Cerebellar cortex (tissue), 1 donor: ENCODE data around the gene ADGRL3.

Experiments used
- DNase-seq: peaks from one replicate; pipeline ENCODE4 v3.0.0-alpha.2; 2015; ENCODE audit warnings: low spot score

ADGRL3 gene

GRCh38 chr4:61995717-61996340, 795.7 kb downstream of the ADGRL3 start:
- DNase-seq, result peak; percentile 55

- DNase-seq, result no peak
Observed at GRCh38 chr4:61996943-61997342, 796.8 kb downstream of the ADGRL3 start.

DNA sequence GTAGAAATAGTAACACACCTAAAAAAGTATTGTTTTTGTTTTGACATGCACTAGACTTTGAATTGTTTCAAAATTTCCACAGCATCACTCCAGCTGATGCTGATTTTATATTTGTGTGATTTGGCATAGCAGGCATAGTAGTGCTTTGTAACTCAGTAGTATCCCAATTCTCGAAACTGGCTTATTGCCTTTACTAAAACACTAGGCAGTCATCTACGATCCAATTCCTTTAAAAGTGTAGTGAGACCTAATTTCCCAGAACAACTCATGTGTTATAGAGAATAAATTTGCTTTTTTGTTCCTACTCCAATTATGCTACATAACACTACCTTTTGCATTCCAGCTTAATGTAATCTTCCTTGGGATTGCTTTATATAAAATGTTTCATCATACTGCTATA, 797.7 kb downstream of the ADGRL3 start:
- peak; percentile 60 for DNase-seq

DNA sequence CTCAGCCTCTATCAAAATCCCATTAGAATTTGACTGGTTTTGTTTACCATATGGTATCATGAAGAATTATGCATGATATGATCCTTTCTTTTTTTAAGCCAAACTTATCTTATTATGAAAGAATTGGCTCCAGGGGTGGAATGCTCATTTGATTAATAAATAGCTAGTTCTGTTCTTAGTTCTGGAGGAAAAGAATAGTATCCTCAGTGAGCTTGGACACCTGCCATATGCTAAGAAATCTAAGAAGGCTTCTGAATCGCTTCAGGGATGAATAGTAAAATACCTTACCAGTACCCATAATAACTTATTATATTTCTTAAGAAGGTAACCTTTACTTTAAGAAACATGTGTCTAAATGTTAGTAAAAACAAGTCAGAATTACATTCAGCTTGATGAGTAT, 803.6 kb downstream of the ADGRL3 start:
- DNase-seq, result no peak

GRCh38 chr4:62004881-62005280, 804.8 kb downstream of the ADGRL3 start:
- DNase-seq, result no peak

DNA sequence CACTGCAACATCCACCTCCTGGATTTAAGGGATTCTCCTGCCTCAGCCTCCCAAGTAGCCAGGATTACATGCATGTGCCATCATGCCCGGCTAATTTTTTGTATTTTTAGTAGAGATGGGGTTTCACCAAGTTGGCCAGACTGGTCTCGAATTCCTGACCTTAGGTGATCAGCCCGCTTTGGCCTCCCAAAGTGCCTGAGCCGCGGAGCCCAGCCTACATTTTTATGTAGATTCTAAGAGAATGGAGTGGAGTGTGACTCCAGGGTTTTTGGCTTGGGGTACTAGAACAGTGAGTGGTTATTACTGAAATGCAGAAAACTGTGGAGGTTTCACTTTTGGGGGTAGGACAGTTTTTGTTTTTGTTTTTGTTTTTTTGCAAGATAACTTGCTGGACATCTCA, 806.0 kb downstream of the ADGRL3 start:
- DNase-seq, result no peak

- DNase-seq, result peak; percentile 51
Observed at GRCh38 chr4:62015043-62015739, 815.1 kb downstream of the ADGRL3 start.

- DNase-seq, result no peak
Observed at GRCh38 chr4:62018537-62018936, 818.4 kb downstream of the ADGRL3 start.

DNA sequence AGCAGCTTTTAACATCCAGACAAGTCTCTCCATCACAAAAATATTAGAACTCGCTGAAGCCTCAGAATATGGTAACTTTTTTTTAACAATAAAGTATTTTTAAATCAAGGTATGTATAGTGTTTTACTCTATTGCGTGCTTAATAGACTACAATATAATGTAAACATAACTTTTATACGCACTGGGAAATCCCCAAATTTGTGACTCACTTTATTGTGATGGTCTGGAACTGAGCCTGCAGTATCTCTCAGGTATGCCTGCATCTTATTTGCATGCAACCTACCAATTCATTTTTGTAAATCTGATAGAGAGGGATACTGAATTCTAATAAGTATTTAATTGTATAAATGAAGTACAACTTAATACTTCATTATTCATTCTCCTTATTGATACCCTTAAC, 823.5 kb downstream of the ADGRL3 start:
- no peak for DNase-seq

- DNase-seq, result peak; percentile 20
Observed at GRCh38 chr4:62028745-62029144, 828.6 kb downstream of the ADGRL3 start.

- no peak for DNase-seq
Observed at GRCh38 chr4:62030958-62031357, 830.8 kb downstream of the ADGRL3 start.

DNA sequence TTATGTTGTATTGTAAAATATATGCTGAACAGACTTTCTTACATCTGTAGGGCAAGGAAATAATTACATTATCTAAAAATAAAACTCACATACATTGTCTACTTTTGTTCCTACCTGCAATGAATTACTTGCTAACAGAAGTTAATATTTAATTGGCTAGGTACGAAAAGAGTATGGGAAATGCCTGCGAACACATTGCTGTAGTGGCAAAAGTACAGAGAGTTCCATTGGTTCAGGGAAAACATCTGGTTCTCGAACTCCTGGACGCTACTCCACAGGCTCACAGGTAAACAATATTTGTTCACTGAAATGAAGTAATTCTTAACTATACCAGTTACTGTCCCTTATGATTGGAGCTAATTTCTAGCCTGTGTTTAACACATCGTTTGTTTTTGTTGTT, 837.4 kb downstream of the ADGRL3 start:
- DNase-seq, result no peak

GRCh38 chr4:62051332-62051731, 851.2 kb downstream of the ADGRL3 start:
- no peak for DNase-seq

- DNase-seq, result no peak
Observed at GRCh38 chr4:62053974-62054373, 853.8 kb downstream of the ADGRL3 start.

GRCh38 chr4:62057031-62057430, 856.9 kb downstream of the ADGRL3 start:
- DNase-seq, result no peak

- peak; percentile 17 for DNase-seq
Observed at GRCh38 chr4:62058571-62058970, 858.4 kb downstream of the ADGRL3 start.

DNA sequence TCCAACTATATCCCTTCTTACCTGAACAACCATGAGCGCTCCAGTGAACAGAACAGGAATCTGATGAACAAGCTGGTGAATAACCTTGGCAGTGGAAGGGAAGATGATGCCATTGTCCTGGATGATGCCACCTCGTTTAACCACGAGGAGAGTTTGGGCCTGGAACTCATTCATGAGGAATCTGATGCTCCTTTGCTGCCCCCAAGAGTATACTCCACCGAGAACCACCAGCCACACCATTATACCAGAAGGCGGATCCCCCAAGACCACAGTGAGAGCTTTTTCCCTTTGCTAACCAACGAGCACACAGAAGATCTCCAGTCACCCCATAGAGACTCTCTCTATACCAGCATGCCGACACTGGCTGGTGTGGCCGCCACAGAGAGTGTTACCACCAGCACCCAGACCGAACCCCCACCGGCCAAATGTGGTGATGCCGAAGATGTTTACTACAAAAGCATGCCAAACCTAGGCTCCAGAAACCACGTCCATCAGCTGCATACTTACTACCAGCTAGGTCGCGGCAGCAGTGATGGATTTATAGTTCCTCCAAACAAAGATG, 870.2 kb downstream of the ADGRL3 start:
- DNase-seq, result no peak

GRCh38 chr4:62075089-62075488, 875.0 kb downstream of the ADGRL3 start:
- no peak for DNase-seq

- no peak for DNase-seq
Observed at GRCh38 chr4:62075521-62075920, 875.4 kb downstream of the ADGRL3 start.

DNA sequence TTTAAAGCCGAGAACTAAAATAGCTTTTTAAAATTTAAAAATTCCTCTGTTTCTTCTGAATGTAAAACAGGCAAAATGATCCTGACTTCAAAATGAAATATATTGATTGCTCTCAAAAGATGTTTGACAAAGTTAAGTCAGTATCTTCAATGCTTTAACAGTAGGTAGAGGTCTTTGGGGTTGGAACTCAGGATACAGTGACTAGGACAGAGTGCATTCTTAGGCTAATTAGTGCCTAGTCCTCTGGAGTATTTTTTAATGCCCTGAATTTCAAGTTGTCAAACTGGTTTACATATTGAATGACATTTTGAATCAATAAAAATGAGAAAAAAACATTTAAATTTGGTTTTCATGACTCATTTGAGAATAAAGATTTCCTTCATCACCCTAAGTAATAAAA, 877.3 kb downstream of the ADGRL3 start:
- no peak for DNase-seq

DNA sequence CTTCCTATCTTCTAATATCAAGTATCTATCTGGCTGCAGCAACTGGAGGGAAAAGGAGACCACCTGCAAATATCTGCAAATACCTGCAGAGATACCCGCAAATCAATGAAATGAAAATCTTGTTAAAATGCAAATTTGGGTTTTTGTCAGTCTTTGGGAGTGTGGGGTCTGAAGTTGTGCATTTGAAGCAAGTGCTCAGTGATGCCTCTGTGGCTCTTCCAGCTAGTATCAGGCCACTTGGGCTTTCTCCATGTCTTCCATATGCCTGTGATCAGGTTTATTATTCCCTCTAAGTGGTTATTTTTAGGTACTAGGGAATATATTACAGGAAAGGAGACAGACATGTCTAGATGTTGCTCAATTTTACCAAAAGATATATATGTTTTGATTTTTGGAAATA, 880.3 kb downstream of the ADGRL3 start:
- no peak for DNase-seq

- no peak for DNase-seq
Observed at GRCh38 chr4:62087706-62088105, 887.6 kb downstream of the ADGRL3 start.

DNA sequence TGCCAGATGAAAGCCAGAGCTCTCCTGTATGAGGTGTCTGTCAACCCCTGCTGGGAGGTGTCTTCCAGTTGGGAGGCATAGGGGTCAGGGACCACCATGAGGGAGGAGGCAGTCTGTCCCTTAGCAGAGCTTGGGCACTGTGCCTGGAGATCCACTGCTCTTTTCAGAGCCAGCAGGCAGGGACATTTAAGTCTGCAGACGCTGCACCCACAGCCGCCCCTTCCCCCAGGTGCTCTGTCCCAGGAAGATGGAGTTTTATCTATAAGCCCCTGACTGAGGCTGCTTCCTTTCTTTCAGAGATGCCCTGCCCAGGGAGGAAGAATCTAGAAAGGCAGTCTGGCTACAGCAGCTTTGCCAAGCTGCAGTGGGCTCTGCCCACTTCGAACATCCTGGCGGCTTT, 893.6 kb downstream of the ADGRL3 start:
- DNase-seq, result no peak

- no peak for DNase-seq
Observed at GRCh38 chr4:62096881-62097280, 896.8 kb downstream of the ADGRL3 start.
